Measurements from ENCODE around the gene NOC3L.
A peak's percentile ranks its signal among the peaks of the same experiment; 100 is the strongest.

Gene NOC3L, protein sequence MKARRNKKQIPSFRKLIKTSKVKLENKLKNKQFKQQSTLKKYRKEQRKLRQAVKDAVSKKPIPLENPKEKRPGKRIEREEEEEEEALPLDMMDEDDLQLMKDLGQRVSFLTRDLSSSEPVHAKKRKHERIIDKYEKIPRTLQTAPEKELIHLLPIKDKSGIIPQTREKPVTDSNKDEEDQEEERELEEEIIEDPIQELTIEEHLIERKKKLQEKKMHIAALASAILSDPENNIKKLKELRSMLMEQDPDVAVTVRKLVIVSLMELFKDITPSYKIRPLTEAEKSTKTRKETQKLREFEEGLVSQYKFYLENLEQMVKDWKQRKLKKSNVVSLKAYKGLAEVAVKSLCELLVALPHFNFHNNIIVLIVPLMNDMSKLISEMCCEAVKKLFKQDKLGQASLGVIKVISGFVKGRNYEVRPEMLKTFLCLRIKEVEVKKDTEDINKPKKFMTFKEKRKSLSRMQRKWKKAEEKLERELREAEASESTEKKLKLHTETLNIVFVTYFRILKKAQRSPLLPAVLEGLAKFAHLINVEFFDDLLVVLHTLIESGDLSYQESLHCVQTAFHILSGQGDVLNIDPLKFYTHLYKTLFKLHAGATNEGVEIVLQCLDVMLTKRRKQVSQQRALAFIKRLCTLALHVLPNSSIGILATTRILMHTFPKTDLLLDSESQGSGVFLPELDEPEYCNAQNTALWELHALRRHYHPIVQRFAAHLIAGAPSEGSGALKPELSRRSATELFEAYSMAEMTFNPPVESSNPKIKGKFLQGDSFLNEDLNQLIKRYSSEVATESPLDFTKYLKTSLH

DNA sequence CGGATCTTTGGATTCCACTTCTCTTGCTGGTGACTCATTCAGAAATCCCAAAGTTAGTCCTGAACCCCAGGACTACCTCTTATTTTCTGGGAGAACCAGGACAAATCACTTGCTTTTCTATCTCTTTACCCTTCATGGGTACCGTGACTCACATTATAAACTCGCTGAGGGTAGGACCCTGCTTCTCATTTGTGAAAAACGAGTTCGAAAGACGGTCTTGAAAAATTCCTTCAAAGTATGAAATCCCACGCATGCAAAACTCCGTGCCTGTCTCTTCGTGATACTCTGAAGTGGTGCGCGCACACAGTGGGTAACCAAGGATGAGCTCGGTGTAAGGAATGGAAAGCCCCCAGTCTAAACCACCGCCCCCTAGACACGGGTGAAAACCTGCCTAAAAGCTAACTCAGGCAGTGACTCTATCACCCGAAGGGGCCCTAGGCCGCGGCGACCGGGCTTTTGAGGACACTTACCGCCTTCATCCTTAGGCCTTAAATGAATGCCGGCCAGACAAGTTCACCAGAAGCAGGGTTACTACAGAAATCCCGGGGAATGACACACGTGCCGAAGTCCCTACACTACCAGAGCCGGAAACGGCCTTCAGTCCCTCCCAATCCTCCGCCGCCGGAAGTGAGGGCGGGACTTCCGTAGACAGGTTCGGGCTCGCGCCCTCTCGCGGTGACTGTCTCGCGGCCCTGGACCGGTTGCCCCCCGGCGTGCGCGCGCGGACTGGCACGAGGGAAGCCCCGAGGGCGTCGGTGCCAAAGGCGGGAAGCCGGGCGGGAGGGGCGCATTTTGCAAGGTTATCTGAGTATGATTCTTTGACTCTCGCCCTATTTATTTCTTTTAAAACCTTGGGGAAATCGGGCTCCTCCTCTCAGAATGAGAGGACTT lies at the start of gene NOC3L:
TSS of gene NOC3L (minus strand) at position 580 of the 891 bp plus-strand sequence. CDS start at position 479, 101 bp downstream.
- H3K27ac ChIP-seq (ENCODE audit: low read length): no peak within 1 kb of the TSS
- peaks cover 9% of the 10 kb centered on the region; the same call in 1 of the 2 replicates for H3K4me1 ChIP-seq (ENCODE audit: insufficient read depth, low read length)
- peak within 1 kb of the TSS; percentile 87 for H3K9ac ChIP-seq (ENCODE audit: low read depth, low read length)
- peaks cover 30% of the 10 kb centered on the region for H3K36me3 ChIP-seq (ENCODE audit: insufficient read depth, low read depth, low read length)
- H3K4me3 ChIP-seq (ENCODE audit: low read length): peak within 1 kb of the TSS; percentile 93
- no peaks in the 10 kb centered on the region for H3K9me3 ChIP-seq (ENCODE audit: insufficient read depth, low read depth, low read length)
- peaks cover 35% of the 10 kb centered on the region for H3K27me3 ChIP-seq (ENCODE audit: insufficient read depth, low read length)

GRCh38 chr10:94412449-94412848 lies 49.7 kb upstream of the NOC3L start:
- Histone ChIP-seq H3K9ac (ENCODE audit: low read depth, low read length) (no peak overlapping the region), H3K27ac (ENCODE audit: low read length) (no peak overlapping the region), H3K27me3 (ENCODE audit: insufficient read depth, low read length) (no peaks in the 10 kb centered on the region), H3K9me3 (ENCODE audit: insufficient read depth, low read depth, low read length) (no peaks in the 10 kb centered on the region), H3K4me1 (ENCODE audit: insufficient read depth, low read length) (no peaks in the 10 kb centered on the region), H3K36me3 (ENCODE audit: insufficient read depth, low read depth, low read length) (no peaks in the 10 kb centered on the region), H3K4me3 (ENCODE audit: low read length) (no peak overlapping the region)

DNA sequence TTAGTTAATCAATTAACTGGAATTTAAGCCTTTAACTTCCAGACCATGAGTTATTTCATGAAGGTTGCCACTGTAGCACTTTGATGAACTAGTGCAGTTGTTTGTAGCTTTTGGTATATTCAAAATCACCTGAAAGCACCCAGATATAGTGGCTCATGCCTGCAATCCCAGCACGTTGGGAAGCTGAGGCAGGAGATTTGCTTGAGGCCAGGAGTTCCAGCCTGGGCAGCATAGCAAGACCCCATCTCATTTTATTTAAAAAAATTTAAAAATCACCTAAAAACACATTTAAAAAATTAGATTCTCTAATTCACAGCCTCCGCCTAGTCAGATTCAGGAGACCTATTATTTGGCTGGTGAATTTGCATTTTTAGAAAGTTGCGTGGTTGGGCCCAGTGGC lies 48.6 kb upstream of the NOC3L start:
- no peaks in the 10 kb centered on the region for H3K4me1 ChIP-seq (ENCODE audit: insufficient read depth, low read length)
- no peak overlapping the region for H3K27ac ChIP-seq (ENCODE audit: low read length)
- H3K9ac ChIP-seq (ENCODE audit: low read depth, low read length): no peak overlapping the region
- no peak overlapping the region for H3K4me3 ChIP-seq (ENCODE audit: low read length)
- H3K27me3 ChIP-seq (ENCODE audit: insufficient read depth, low read length): no peaks in the 10 kb centered on the region; the same call in 1 of the 2 replicates
- no peaks in the 10 kb centered on the region for H3K36me3 ChIP-seq (ENCODE audit: insufficient read depth, low read depth, low read length)
- no peaks in the 10 kb centered on the region for H3K9me3 ChIP-seq (ENCODE audit: insufficient read depth, low read depth, low read length)

- Histone ChIP-seq H3K27me3 (ENCODE audit: insufficient read depth, low read length) (peaks cover 16% of the 10 kb centered on the region), H3K9ac (ENCODE audit: low read depth, low read length) (no peak overlapping the region), H3K36me3 (ENCODE audit: insufficient read depth, low read depth, low read length) (no peaks in the 10 kb centered on the region), H3K27ac (ENCODE audit: low read length) (no peak overlapping the region), H3K4me3 (ENCODE audit: low read length) (no peak overlapping the region), H3K4me1 (ENCODE audit: insufficient read depth, low read length) (no peaks in the 10 kb centered on the region), H3K9me3 (ENCODE audit: insufficient read depth, low read depth, low read length) (no peaks in the 10 kb centered on the region)
Measured at GRCh38 chr10:94409021-94409657, 46.4 kb upstream of the NOC3L start.

- no peak overlapping the region for H3K27ac ChIP-seq (ENCODE audit: low read length)
- no peaks in the 10 kb centered on the region for H3K9me3 ChIP-seq (ENCODE audit: insufficient read depth, low read depth, low read length)
- no peaks in the 10 kb centered on the region for H3K4me1 ChIP-seq (ENCODE audit: insufficient read depth, low read length)
- no peak overlapping the region for H3K9ac ChIP-seq (ENCODE audit: low read depth, low read length)
- H3K36me3 ChIP-seq (ENCODE audit: insufficient read depth, low read depth, low read length): no peaks in the 10 kb centered on the region
- peaks cover 30% of the 10 kb centered on the region for H3K27me3 ChIP-seq (ENCODE audit: insufficient read depth, low read length)
- no peak overlapping the region for H3K4me3 ChIP-seq (ENCODE audit: low read length)
Measured at GRCh38 chr10:94407668-94408067, 44.9 kb upstream of the NOC3L start.

- Histone ChIP-seq H3K27me3 (ENCODE audit: insufficient read depth, low read length) (peaks cover 33% of the 10 kb centered on the region), H3K36me3 (ENCODE audit: insufficient read depth, low read depth, low read length) (no peaks in the 10 kb centered on the region), H3K4me1 (ENCODE audit: insufficient read depth, low read length) (no peaks in the 10 kb centered on the region), H3K4me3 (ENCODE audit: low read length) (no peak overlapping the region), H3K27ac (ENCODE audit: low read length) (no peak overlapping the region), H3K9me3 (ENCODE audit: insufficient read depth, low read depth, low read length) (no peaks in the 10 kb centered on the region), H3K9ac (ENCODE audit: low read depth, low read length) (no peak overlapping the region)
Measured at GRCh38 chr10:94405406-94405805, 42.7 kb upstream of the NOC3L start.

GRCh38 chr10:94403380-94404213 lies 40.9 kb upstream of the NOC3L start:
- H3K27ac ChIP-seq (ENCODE audit: low read length): no peak overlapping the region

DNA sequence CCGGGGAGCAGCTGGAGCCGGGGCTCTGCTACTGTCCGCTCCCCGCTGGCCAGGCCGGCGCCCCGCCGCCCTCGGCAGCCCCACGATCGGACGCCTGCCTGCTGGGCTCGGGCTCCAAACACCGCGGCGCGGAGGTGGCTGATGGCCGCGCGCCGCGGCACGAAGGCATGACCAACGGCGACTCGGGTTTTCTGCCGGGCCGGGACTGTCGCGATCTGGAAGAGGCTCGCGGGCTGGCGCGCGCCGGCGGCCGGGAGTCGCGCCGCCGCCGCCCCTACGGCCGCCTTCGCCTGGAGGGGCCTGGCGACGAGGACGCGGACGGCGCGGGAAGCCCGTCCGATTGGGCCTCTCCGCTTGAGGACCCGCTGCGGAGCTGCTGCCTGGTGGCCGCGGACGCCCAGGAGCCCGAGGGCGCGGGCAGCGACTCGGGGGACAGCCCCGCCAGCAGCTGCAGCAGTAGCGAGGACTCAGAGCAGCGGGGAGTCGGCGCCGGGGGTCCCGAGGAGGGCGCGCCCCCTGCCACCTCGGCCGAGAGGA lies 40.2 kb upstream of the NOC3L start:
- Histone ChIP-seq H3K4me3 (ENCODE audit: low read length) (peak overlapping the region; percentile 76), H3K27me3 (ENCODE audit: insufficient read depth, low read length) (peaks cover 33% of the 10 kb centered on the region), H3K27ac (ENCODE audit: low read length) (no peak overlapping the region), H3K9me3 (ENCODE audit: insufficient read depth, low read depth, low read length) (no peaks in the 10 kb centered on the region), H3K4me1 (ENCODE audit: insufficient read depth, low read length) (no peaks in the 10 kb centered on the region), H3K9ac (ENCODE audit: low read depth, low read length) (no peak overlapping the region), H3K36me3 (ENCODE audit: insufficient read depth, low read depth, low read length) (no peaks in the 10 kb centered on the region)

More at GRCh38 chr10:94403380-94404213, 40.9 kb upstream of the NOC3L start:
- Histone ChIP-seq H3K4me1 (ENCODE audit: insufficient read depth, low read length) (no peaks in the 10 kb centered on the region), H3K36me3 (ENCODE audit: insufficient read depth, low read depth, low read length) (no peaks in the 10 kb centered on the region), H3K9ac (ENCODE audit: low read depth, low read length) (no peak overlapping the region; the same call in 1 of the 2 replicates), H3K27me3 (ENCODE audit: insufficient read depth, low read length) (peaks cover 33% of the 10 kb centered on the region), H3K9me3 (ENCODE audit: insufficient read depth, low read depth, low read length) (no peaks in the 10 kb centered on the region), H3K4me3 (ENCODE audit: low read length) (peak overlapping the region; percentile 76)

DNA sequence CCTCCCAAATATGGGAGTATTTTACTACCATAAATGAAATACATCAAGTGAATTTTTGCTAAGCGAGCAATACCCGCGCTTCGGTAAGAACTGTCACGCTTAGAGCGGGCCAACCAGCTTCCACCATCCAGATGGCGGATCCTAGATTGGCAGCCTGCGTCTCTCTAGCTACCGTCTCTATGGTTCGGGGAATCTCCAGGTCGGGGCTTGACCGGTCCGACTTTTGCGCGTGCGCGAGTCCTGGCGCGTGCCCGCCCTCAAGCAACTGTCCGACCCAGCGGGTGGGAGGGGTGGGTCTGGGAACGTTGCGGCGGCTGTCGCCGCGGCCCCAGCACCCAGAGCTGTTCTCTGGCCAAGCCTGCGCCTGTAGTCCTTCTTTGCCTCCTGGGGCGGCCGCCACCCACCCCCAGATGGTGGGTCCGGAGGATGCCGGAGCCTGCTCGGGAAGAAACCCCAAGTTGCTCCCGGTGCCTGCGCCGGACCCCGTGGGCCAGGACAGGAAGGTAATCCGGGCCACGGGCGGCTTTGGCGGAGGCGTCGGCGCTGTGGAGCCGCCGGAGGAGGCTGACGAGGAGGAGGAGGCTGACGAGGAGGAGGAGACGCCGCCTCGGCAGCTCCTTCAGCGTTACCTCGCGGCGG lies 39.6 kb upstream of the NOC3L start, which contains the start of gene TBC1D12:
TSS of gene TBC1D12 (plus strand) at position 338 of the 639 bp plus-strand sequence. CDS start at position 411, 73 bp downstream.
- H3K27ac ChIP-seq (ENCODE audit: low read length): no peak within 1 kb of the TSS

DNA sequence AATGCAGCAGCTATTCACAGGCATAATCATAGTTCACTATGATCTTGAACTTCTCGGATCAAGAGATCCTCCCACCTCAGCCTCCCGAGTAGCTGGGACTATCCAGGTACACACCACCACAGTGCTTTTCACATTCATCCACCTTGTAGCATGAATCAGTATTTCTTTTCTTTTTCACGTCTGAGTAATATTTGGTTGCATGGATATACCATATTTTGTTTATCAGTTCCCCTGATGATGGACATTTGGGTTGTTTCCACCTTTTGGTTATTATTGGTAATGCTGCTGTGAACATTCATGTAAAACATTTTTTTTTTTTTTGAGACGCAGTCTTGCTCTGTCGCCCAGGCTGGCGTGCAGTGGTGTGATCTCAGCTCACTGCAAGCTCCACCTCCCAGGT lies 36.0 kb upstream of the NOC3L start:
- no peaks in the 10 kb centered on the region for H3K4me1 ChIP-seq (ENCODE audit: insufficient read depth, low read length)
- no peak overlapping the region for H3K27ac ChIP-seq (ENCODE audit: low read length)
- H3K9me3 ChIP-seq (ENCODE audit: insufficient read depth, low read depth, low read length): no peaks in the 10 kb centered on the region
- peaks cover 13% of the 10 kb centered on the region for H3K27me3 ChIP-seq (ENCODE audit: insufficient read depth, low read length)
- no peaks in the 10 kb centered on the region for H3K36me3 ChIP-seq (ENCODE audit: insufficient read depth, low read depth, low read length)
- no peak overlapping the region for H3K4me3 ChIP-seq (ENCODE audit: low read length)
- H3K9ac ChIP-seq (ENCODE audit: low read depth, low read length): no peak overlapping the region

More for the DNA sequence above, 39.6 kb upstream of the NOC3L start, which contains the start of gene TBC1D12:
- Histone ChIP-seq H3K4me3 (ENCODE audit: low read length) (peak within 1 kb of the TSS; percentile 76), H3K36me3 (ENCODE audit: insufficient read depth, low read depth, low read length) (no peaks in the 10 kb centered on the region), H3K9me3 (ENCODE audit: insufficient read depth, low read depth, low read length) (no peaks in the 10 kb centered on the region), H3K4me1 (ENCODE audit: insufficient read depth, low read length) (no peaks in the 10 kb centered on the region), H3K9ac (ENCODE audit: low read depth, low read length) (no peak within 1 kb of the TSS), H3K27me3 (ENCODE audit: insufficient read depth, low read length) (peaks cover 33% of the 10 kb centered on the region)
